GM18508 (cell line): ENCODE results near the gene IFNA16.
"Not testable (repeated sequence)": the region's sequence is repeated elsewhere in the genome, so short reads cannot be mapped to it uniquely, and the experiment has no call there.

Experiments
- ATAC-seq: cut with Tn5 transposase; IDR thresholded peaks from one replicate; pipeline ENCODE4 v1.9.1; 2021; ENCODE audit warnings: moderate number of reproducible peaks; ENCODE audit not compliant: insufficient read depth, unreplicated experiment

Gene IFNA16

GRCh38 chr9:21217211-21217610 lies at the start of gene IFNA16:
Gene IFNA16 (minus strand): TSS chr9:21217311. CDS start chr9:21217305, 6 bp downstream.
- not testable (repeated sequence) for ATAC-seq

GRCh38 chr9:21265421-21266189 lies 48.5 kb upstream of the IFNA16 start:
- ATAC-seq, result no peak

- no peak for ATAC-seq
These were observed 38.6 kb upstream of the IFNA16 start for GRCh38 chr9:21255538-21256212.

- ATAC-seq, result peak; percentile 50
These were observed 35.8 kb upstream of the IFNA16 start for GRCh38 chr9:21252721-21253547.

GRCh38 chr9:21251638-21252037 lies 34.5 kb upstream of the IFNA16 start:
- no peak for ATAC-seq

GRCh38 chr9:21251190-21251589 lies 34.1 kb upstream of the IFNA16 start:
- ATAC-seq, result no peak

- ATAC-seq, result no peak
These were observed 27.7 kb upstream of the IFNA16 start for GRCh38 chr9:21244836-21245235.

GRCh38 chr9:21239911-21240310 lies 22.8 kb upstream of the IFNA16 start, which contains the start of gene IFNA14:
Gene IFNA14 (minus strand): TSS chr9:21240005. CDS start chr9:21239935, 70 bp downstream.
- no peak for ATAC-seq

GRCh38 chr9:21236360-21236714 lies 19.2 kb upstream of the IFNA16 start:
- peak; percentile 21 for ATAC-seq

GRCh38 chr9:21235468-21236359 lies 18.6 kb upstream of the IFNA16 start:
- peak; percentile 84 for ATAC-seq

- ATAC-seq, result no peak
These were observed 17.1 kb upstream of the IFNA16 start for GRCh38 chr9:21234153-21234687.

GRCh38 chr9:21233258-21233657 lies 16.1 kb upstream of the IFNA16 start:
- no peak for ATAC-seq

GRCh38 chr9:21228122-21228521 lies 11.0 kb upstream of the IFNA16 start, which contains the start of gene IFNA17:
Gene IFNA17 (minus strand): TSS chr9:21228222. CDS start chr9:21228173, 49 bp downstream.
- ATAC-seq, result no peak

GRCh38 chr9:21213411-21214326 lies 3.4 kb downstream of the IFNA16 start:
- ATAC-seq, result peak; percentile 66

GRCh38 chr9:21212160-21212559 lies 5.0 kb downstream of the IFNA16 start:
- ATAC-seq, result not testable (repeated sequence)

- ATAC-seq, result not testable (repeated sequence)
These were observed 6.3 kb downstream of the IFNA16 start for GRCh38 chr9:21210782-21211181.

GRCh38 chr9:21210311-21210710 lies 6.8 kb downstream of the IFNA16 start:
- ATAC-seq, result no peak

- not testable (repeated sequence) for ATAC-seq
These were observed 10.1 kb downstream of the IFNA16 start, which contains the start of gene IFNA10 for GRCh38 chr9:21207043-21207442. Gene IFNA10 (minus strand): TSS chr9:21207143. CDS start chr9:21207097, 46 bp downstream.
